Measurements from ENCODE around the gene SGSM1. TPM values are rescaled to one million over a fixed set of nuclear protein-coding genes. Genes with fewer than 3 reads are reported as not detected.

The SGSM1 gene
- total RNA-seq, 2 donors from 2014 or later, result 6.8 to 11.1 TPM

GRCh38 chr22:24948356-24949202 is 142.6 kb downstream of the SGSM1 start:
- H3K9me3 ChIP-seq, result no peaks in the 10 kb centered on the region
- H3K4me3 ChIP-seq, result no peak overlapping the region
- peaks cover 2 to 20% of the 10 kb centered on the region in 2 donors for H3K4me1 ChIP-seq (ENCODE audit: control insufficient read depth in 1 of 2, low read depth in 2 of 2)
- DNase-seq (ENCODE audit: low spot score), result no peak
- TF ChIP-seq CTCF (IDR thresholded peaks at IDR 0.05), result no peak
- no peaks in the 10 kb centered on the region for H3K36me3 ChIP-seq
- no peaks in the 10 kb centered on the region for H3K27me3 ChIP-seq (replicated peaks; ENCODE audit: insufficient read depth)
- H3K27ac ChIP-seq, result no peak overlapping the region
- ATAC-seq (ENCODE audit: insufficient number of reproducible peaks, low FRiP score, low read depth), result no peak

- H3K9me3 ChIP-seq, result no peaks in the 10 kb centered on the region
- TF ChIP-seq CTCF (IDR thresholded peaks at IDR 0.05), result no peak
- no peaks in the 10 kb centered on the region for H3K27me3 ChIP-seq (replicated peaks; ENCODE audit: insufficient read depth)
- peaks cover 2 to 28% of the 10 kb centered on the region in 2 donors for H3K4me1 ChIP-seq (ENCODE audit: control insufficient read depth in 1 of 2, low read depth in 2 of 2)
- H3K36me3 ChIP-seq, result no peaks in the 10 kb centered on the region
- H3K27ac ChIP-seq, result no peak overlapping the region
- ATAC-seq (ENCODE audit: insufficient number of reproducible peaks, low FRiP score, low read depth) (no peak), DNase-seq (ENCODE audit: low spot score) (no peak)
- H3K4me3 ChIP-seq, result peak overlapping the region; percentile 32
Measured at GRCh38 chr22:24950272-24950902, 144.4 kb downstream of the SGSM1 start.

GRCh38 chr22:24951942-24952836 is 146.2 kb downstream of the SGSM1 start, which contains the start of gene KIAA1671:
Gene KIAA1671 (plus strand): TSS chr22:24952716. CDS start chr22:25028000, 75,284 bp downstream.
- H3K4me3 ChIP-seq, result peak within 1 kb of the TSS; percentile 80
- H3K9me3 ChIP-seq, result no peaks in the 10 kb centered on the region
- ATAC-seq (ENCODE audit: insufficient number of reproducible peaks, low FRiP score, low read depth) (peak; percentile 92), DNase-seq (ENCODE audit: low spot score) (peak; percentile 18)
- no peaks in the 10 kb centered on the region for H3K27me3 ChIP-seq (replicated peaks; ENCODE audit: insufficient read depth)
- peaks cover 2 to 28% of the 10 kb centered on the region in 2 donors for H3K4me1 ChIP-seq (ENCODE audit: control insufficient read depth in 1 of 2, low read depth in 2 of 2)
- H3K36me3 ChIP-seq, result no peaks in the 10 kb centered on the region
- peak; percentile 94 for TF ChIP-seq CTCF (IDR thresholded peaks at IDR 0.05)
- peak within 1 kb of the TSS in 1 of 2 donors; percentile 2 for H3K27ac ChIP-seq

- no peak for DNase-seq (ENCODE audit: low spot score)
- peak; percentile 10 for ATAC-seq (ENCODE audit: insufficient number of reproducible peaks, low FRiP score, low read depth)
Measured at GRCh38 chr22:24952837-24953383, 146.9 kb downstream of the SGSM1 start.

More at GRCh38 chr22:24952837-24953383, 146.9 kb downstream of the SGSM1 start:
- H3K27ac ChIP-seq, result peak overlapping the region in 1 of 2 donors; percentile 2
- no peaks in the 10 kb centered on the region for H3K27me3 ChIP-seq (replicated peaks; ENCODE audit: insufficient read depth)
- no peaks in the 10 kb centered on the region for H3K9me3 ChIP-seq
- peak overlapping the region; percentile 80 for H3K4me3 ChIP-seq
- TF ChIP-seq CTCF (IDR thresholded peaks at IDR 0.05), result no peak
- no peaks in the 10 kb centered on the region for H3K36me3 ChIP-seq
- peaks cover 2 to 28% of the 10 kb centered on the region in 2 donors for H3K4me1 ChIP-seq (ENCODE audit: control insufficient read depth in 1 of 2, low read depth in 2 of 2)

All from thoracic aorta (tissue), 2 donors.